Measurements from ENCODE around the gene CCL20. TPM values are rescaled to one million over a fixed set of nuclear protein-coding genes. Genes with fewer than 3 reads are reported as not detected.

Gene CCL20
- total and polyA plus RNA-seq, 2 donors (not counting 3 experiments of a cell fraction or from before 2014, with no cell fraction given): 0.32 TPM; not detected in 1

- CTCF ChIA-PET: no interaction called here
- no peaks in the 10 kb centered on the region for H3K79me2 ChIP-seq (ENCODE audit: control insufficient read depth, insufficient read depth, low read length)
- no peaks in the 10 kb centered on the region for H3K9me1 ChIP-seq (replicated peaks; ENCODE audit: control insufficient read depth, extremely low read depth, insufficient read depth, low read length)
- FAIRE-seq (no peak), DNase-seq (ENCODE audit: low read depth, low spot score) (no peak)
- BruUV-seq (replicated peaks): no TSS peak
- H4K20me1 ChIP-seq (replicated peaks; ENCODE audit: control insufficient read depth, extremely low read depth, insufficient read depth, low read length): no peaks in the 10 kb centered on the region
- H3K36me3 ChIP-seq (ENCODE audit: control insufficient read depth in 2 of 2, extremely low read depth in 1 of 2, insufficient read depth in 2 of 2, low read length in 2 of 2): no peaks in the 10 kb centered on the region
- dilution Hi-C loops (cut with MboI; ENCODE audit: extremely low pct_ligation_motif_present, low sequenced_read_pairs) (no loop called here), intact Hi-C loops (cut with micrococcal nuclease) (no loop called here)
- H3K4me2 ChIP-seq (ENCODE audit: insufficient read depth, low read length): no peak overlapping the region
- no peak for TF ChIP-seq EZH2 (IDR thresholded peaks at IDR 0.05; ENCODE audit: borderline replicate concordance, low read depth, low read length, severe bottlenecking)
- TF ChIP-seq FOS (IDR thresholded peaks at IDR 0.05; ENCODE audit: borderline replicate concordance, insufficient read depth, low read length): no peak
- no peak for TF ChIP-seq GATA2 (IDR thresholded peaks at IDR 0.05; ENCODE audit: insufficient read depth, insufficient read length, low read depth, low read length)
- no peaks in the 10 kb centered on the region for H3K27me3 ChIP-seq (ENCODE audit: control insufficient read depth in 2 of 2, insufficient read depth in 2 of 2, low read length in 2 of 2)
- no peak overlapping the region for H3K27ac ChIP-seq (ENCODE audit: insufficient read depth, low read depth, low read length)
- no peak overlapping the region for H3K9ac ChIP-seq (replicated peaks; ENCODE audit: extremely low read depth, insufficient read depth, low read length)
- no peaks in the 10 kb centered on the region for H3K9me3 ChIP-seq (replicated peaks; ENCODE audit: control insufficient read depth, insufficient read depth, low read length)
- peak overlapping the region; percentile 10 for H2AFZ ChIP-seq (ENCODE audit: low read depth, low read length)
- H3K4me1 ChIP-seq (ENCODE audit: control insufficient read depth, extremely low read depth, insufficient read depth, low read length): no peaks in the 10 kb centered on the region
- POLR2A ChIA-PET: no interaction called here
- no peak overlapping the region for H3K4me3 ChIP-seq (replicated peaks in 1 of 3; ENCODE audit: insufficient read depth in 1 of 3, low read depth in 1 of 3, low read length in 3 of 3)
Observed at GRCh38 chr2:227848586-227848985, 34.9 kb downstream of the CCL20 start.

GRCh38 chr2:227849906-227850305 is 36.3 kb downstream of the CCL20 start:
- Histone ChIP-seq H3K27me3 (ENCODE audit: control insufficient read depth in 2 of 2, insufficient read depth in 2 of 2, low read length in 2 of 2) (no peaks in the 10 kb centered on the region), H2AFZ (ENCODE audit: low read depth, low read length) (no peak overlapping the region), H3K36me3 (ENCODE audit: control insufficient read depth in 2 of 2, extremely low read depth in 1 of 2, insufficient read depth in 2 of 2, low read length in 2 of 2) (no peaks in the 10 kb centered on the region), H3K79me2 (ENCODE audit: control insufficient read depth, insufficient read depth, low read length) (no peaks in the 10 kb centered on the region), H3K4me1 (ENCODE audit: control insufficient read depth, extremely low read depth, insufficient read depth, low read length) (no peaks in the 10 kb centered on the region), H3K9me3 (replicated peaks; ENCODE audit: control insufficient read depth, insufficient read depth, low read length) (no peaks in the 10 kb centered on the region), H3K4me2 (ENCODE audit: insufficient read depth, low read length) (no peak overlapping the region), H4K20me1 (replicated peaks; ENCODE audit: control insufficient read depth, extremely low read depth, insufficient read depth, low read length) (no peaks in the 10 kb centered on the region), H3K4me3 (replicated peaks in 1 of 3; ENCODE audit: insufficient read depth in 1 of 3, low read depth in 1 of 3, low read length in 3 of 3) (no peak overlapping the region), H3K9me1 (replicated peaks; ENCODE audit: control insufficient read depth, extremely low read depth, insufficient read depth, low read length) (no peaks in the 10 kb centered on the region), H3K27ac (ENCODE audit: insufficient read depth, low read depth, low read length) (no peak overlapping the region), H3K9ac (replicated peaks; ENCODE audit: extremely low read depth, insufficient read depth, low read length) (no peak overlapping the region)
- no peak for FAIRE-seq
- dilution Hi-C loops (cut with MboI; ENCODE audit: extremely low pct_ligation_motif_present, low sequenced_read_pairs) (no loop called here), intact Hi-C loops (cut with micrococcal nuclease) (no loop called here)
- no peak for TF ChIP-seq POLR2AphosphoS5 (IDR thresholded peaks at IDR 0.05; ENCODE audit: insufficient read depth, low read depth, low read length)
- no peak for TF ChIP-seq FOS (IDR thresholded peaks at IDR 0.05; ENCODE audit: borderline replicate concordance, insufficient read depth, low read length)
- no peak for TF ChIP-seq POLR2A (IDR thresholded peaks at IDR 0.05; ENCODE audit: low read depth, low read length)
- TF ChIP-seq MAX (IDR thresholded peaks at IDR 0.05; ENCODE audit: insufficient read depth, insufficient read length): no peak
- ChIA-PET POLR2A (no interaction called here), CTCF (interaction anchor here (1.1 kb wide), 1 partner anchor 12 kb away, joined by 5 read pairs; no protein-coding TSS in a partner anchor)
- no TSS peak for BruUV-seq (replicated peaks)
- no peak for DNase-seq (ENCODE audit: low read depth, low spot score)
